ENCODE data around the gene BCL11A.

Gene BCL11A

GRCh38 chr2:60414495-60415138, 138.8 kb downstream of the BCL11A start:
- no peaks in the 10 kb centered on the region for H3K4me1 ChIP-seq (ENCODE audit: insufficient read depth, low read length)
- H3K9ac ChIP-seq (ENCODE audit: low read length) = no peak overlapping the region
- H3K36me3 ChIP-seq (ENCODE audit: insufficient read depth, low read length) = no peaks in the 10 kb centered on the region
- H3K9me3 ChIP-seq (ENCODE audit: low read length) = no peaks in the 10 kb centered on the region
- no peaks in the 10 kb centered on the region for H3K27me3 ChIP-seq (ENCODE audit: control insufficient read depth in 1 of 2, insufficient read depth in 2 of 2, low read length in 2 of 2)
- no peak overlapping the region for H3K4me3 ChIP-seq (ENCODE audit: low read depth in 1 of 2, low read length in 2 of 2)
- H3K27ac ChIP-seq (ENCODE audit: low read depth, low read length) = no peak overlapping the region

- H3K36me3 ChIP-seq (ENCODE audit: insufficient read depth, low read length) = no peaks in the 10 kb centered on the region
- no peak overlapping the region for H3K9ac ChIP-seq (ENCODE audit: low read length)
- no peak overlapping the region for H3K4me3 ChIP-seq (ENCODE audit: low read depth in 1 of 2, low read length in 2 of 2)
- H3K9me3 ChIP-seq (ENCODE audit: low read length) = no peaks in the 10 kb centered on the region
- H3K27me3 ChIP-seq (ENCODE audit: control insufficient read depth in 1 of 2, insufficient read depth in 2 of 2, low read length in 2 of 2) = no peaks in the 10 kb centered on the region
- H3K4me1 ChIP-seq (ENCODE audit: insufficient read depth, low read length) = no peaks in the 10 kb centered on the region
- H3K27ac ChIP-seq (ENCODE audit: low read depth, low read length) = no peak overlapping the region
Measured at GRCh38 chr2:60413814-60414168, 139.7 kb downstream of the BCL11A start.

- H3K27ac ChIP-seq (ENCODE audit: low read depth, low read length) = no peak overlapping the region
Measured at GRCh38 chr2:60413069-60413813, 140.2 kb downstream of the BCL11A start.

GRCh38 chr2:60412620-60413019, 140.8 kb downstream of the BCL11A start:
- Histone ChIP-seq H3K9ac (ENCODE audit: low read length) (no peak overlapping the region), H3K27ac (ENCODE audit: low read depth, low read length) (no peak overlapping the region), H3K4me3 (ENCODE audit: low read depth in 1 of 2, low read length in 2 of 2) (no peak overlapping the region), H3K27me3 (ENCODE audit: control insufficient read depth in 1 of 2, insufficient read depth in 2 of 2, low read length in 2 of 2) (no peaks in the 10 kb centered on the region), H3K9me3 (ENCODE audit: low read length) (no peaks in the 10 kb centered on the region), H3K4me1 (ENCODE audit: insufficient read depth, low read length) (no peaks in the 10 kb centered on the region), H3K36me3 (ENCODE audit: insufficient read depth, low read length) (no peaks in the 10 kb centered on the region)

More at GRCh38 chr2:60413069-60413813, 140.2 kb downstream of the BCL11A start:
- Histone ChIP-seq H3K4me3 (ENCODE audit: low read depth in 1 of 2, low read length in 2 of 2) (no peak overlapping the region), H3K36me3 (ENCODE audit: insufficient read depth, low read length) (no peaks in the 10 kb centered on the region), H3K27me3 (ENCODE audit: control insufficient read depth in 1 of 2, insufficient read depth in 2 of 2, low read length in 2 of 2) (no peaks in the 10 kb centered on the region), H3K9ac (ENCODE audit: low read length) (no peak overlapping the region), H3K9me3 (ENCODE audit: low read length) (no peaks in the 10 kb centered on the region), H3K4me1 (ENCODE audit: insufficient read depth, low read length) (no peaks in the 10 kb centered on the region)

GRCh38 chr2:60412027-60412426, 141.4 kb downstream of the BCL11A start:
- no peak overlapping the region for H3K9ac ChIP-seq (ENCODE audit: low read length)
- no peaks in the 10 kb centered on the region for H3K4me1 ChIP-seq (ENCODE audit: insufficient read depth, low read length)
- no peak overlapping the region for H3K4me3 ChIP-seq (ENCODE audit: low read depth in 1 of 2, low read length in 2 of 2)
- no peaks in the 10 kb centered on the region for H3K27me3 ChIP-seq (ENCODE audit: control insufficient read depth in 1 of 2, insufficient read depth in 2 of 2, low read length in 2 of 2)
- no peaks in the 10 kb centered on the region for H3K9me3 ChIP-seq (ENCODE audit: low read length)
- no peaks in the 10 kb centered on the region for H3K36me3 ChIP-seq (ENCODE audit: insufficient read depth, low read length)
- H3K27ac ChIP-seq (ENCODE audit: low read depth, low read length) = no peak overlapping the region

- Histone ChIP-seq H3K27me3 (ENCODE audit: control insufficient read depth in 1 of 2, insufficient read depth in 2 of 2, low read length in 2 of 2) (no peaks in the 10 kb centered on the region), H3K27ac (ENCODE audit: low read depth, low read length) (no peak overlapping the region), H3K36me3 (ENCODE audit: insufficient read depth, low read length) (no peaks in the 10 kb centered on the region), H3K9ac (ENCODE audit: low read length) (no peak overlapping the region), H3K9me3 (ENCODE audit: low read length) (no peaks in the 10 kb centered on the region), H3K4me3 (ENCODE audit: low read depth in 1 of 2, low read length in 2 of 2) (no peak overlapping the region), H3K4me1 (ENCODE audit: insufficient read depth, low read length) (no peaks in the 10 kb centered on the region)
Measured at GRCh38 chr2:60411295-60411694, 142.2 kb downstream of the BCL11A start.

GRCh38 chr2:60410456-60411146, 142.9 kb downstream of the BCL11A start:
- H3K4me3 ChIP-seq (ENCODE audit: low read depth in 1 of 2, low read length in 2 of 2) = no peak overlapping the region
- H3K36me3 ChIP-seq (ENCODE audit: insufficient read depth, low read length) = no peaks in the 10 kb centered on the region
- H3K9me3 ChIP-seq (ENCODE audit: low read length) = no peaks in the 10 kb centered on the region
- no peak overlapping the region for H3K9ac ChIP-seq (ENCODE audit: low read length)
- H3K27me3 ChIP-seq (ENCODE audit: control insufficient read depth in 1 of 2, insufficient read depth in 2 of 2, low read length in 2 of 2) = no peaks in the 10 kb centered on the region
- H3K27ac ChIP-seq (ENCODE audit: low read depth, low read length) = no peak overlapping the region
- no peaks in the 10 kb centered on the region for H3K4me1 ChIP-seq (ENCODE audit: insufficient read depth, low read length)

GRCh38 chr2:60409531-60409871, 144.0 kb downstream of the BCL11A start:
- no peaks in the 10 kb centered on the region for H3K36me3 ChIP-seq (ENCODE audit: insufficient read depth, low read length)
- no peaks in the 10 kb centered on the region for H3K27me3 ChIP-seq (ENCODE audit: control insufficient read depth in 1 of 2, insufficient read depth in 2 of 2, low read length in 2 of 2)
- no peaks in the 10 kb centered on the region for H3K9me3 ChIP-seq (ENCODE audit: low read length)
- no peak overlapping the region for H3K9ac ChIP-seq (ENCODE audit: low read length)
- H3K27ac ChIP-seq (ENCODE audit: low read depth, low read length) = no peak overlapping the region
- no peaks in the 10 kb centered on the region for H3K4me1 ChIP-seq (ENCODE audit: insufficient read depth, low read length)
- H3K4me3 ChIP-seq (ENCODE audit: low read depth in 1 of 2, low read length in 2 of 2) = no peak overlapping the region

- H3K4me1 ChIP-seq (ENCODE audit: insufficient read depth, low read length) = no peaks in the 10 kb centered on the region
- H3K4me3 ChIP-seq (ENCODE audit: low read depth in 1 of 2, low read length in 2 of 2) = no peak overlapping the region
- H3K36me3 ChIP-seq (ENCODE audit: insufficient read depth, low read length) = no peaks in the 10 kb centered on the region
- no peak overlapping the region for H3K9ac ChIP-seq (ENCODE audit: low read length)
- no peaks in the 10 kb centered on the region for H3K9me3 ChIP-seq (ENCODE audit: low read length)
- H3K27ac ChIP-seq (ENCODE audit: low read depth, low read length) = no peak overlapping the region
- H3K27me3 ChIP-seq (ENCODE audit: control insufficient read depth in 1 of 2, insufficient read depth in 2 of 2, low read length in 2 of 2) = no peaks in the 10 kb centered on the region
Measured at GRCh38 chr2:60408811-60409530, 144.5 kb downstream of the BCL11A start.

GRCh38 chr2:60408207-60408606, 145.2 kb downstream of the BCL11A start:
- Histone ChIP-seq H3K27ac (ENCODE audit: low read depth, low read length) (no peak overlapping the region), H3K9me3 (ENCODE audit: low read length) (no peaks in the 10 kb centered on the region), H3K9ac (ENCODE audit: low read length) (no peak overlapping the region), H3K36me3 (ENCODE audit: insufficient read depth, low read length) (no peaks in the 10 kb centered on the region), H3K4me1 (ENCODE audit: insufficient read depth, low read length) (no peaks in the 10 kb centered on the region), H3K4me3 (ENCODE audit: low read depth in 1 of 2, low read length in 2 of 2) (no peak overlapping the region), H3K27me3 (ENCODE audit: control insufficient read depth in 1 of 2, insufficient read depth in 2 of 2, low read length in 2 of 2) (no peaks in the 10 kb centered on the region)

GRCh38 chr2:60407398-60407797, 146.1 kb downstream of the BCL11A start:
- H3K27ac ChIP-seq (ENCODE audit: low read depth, low read length) = no peak overlapping the region
- no peak overlapping the region for H3K4me3 ChIP-seq (ENCODE audit: low read depth in 1 of 2, low read length in 2 of 2)
- H3K36me3 ChIP-seq (ENCODE audit: insufficient read depth, low read length) = no peaks in the 10 kb centered on the region
- H3K27me3 ChIP-seq (ENCODE audit: control insufficient read depth in 1 of 2, insufficient read depth in 2 of 2, low read length in 2 of 2) = no peaks in the 10 kb centered on the region
- no peaks in the 10 kb centered on the region for H3K9me3 ChIP-seq (ENCODE audit: low read length)
- no peaks in the 10 kb centered on the region for H3K4me1 ChIP-seq (ENCODE audit: insufficient read depth, low read length)
- no peak overlapping the region for H3K9ac ChIP-seq (ENCODE audit: low read length)

Data from muscle layer of colon (tissue), 2 donors.